Activated CD4-positive, alpha-beta T cell treated with anti-CD3 and anti-CD28 coated beads, Interleukin-2, amount 50 U/mL, for 1 hour (primary cell): ENCODE measurements around the gene ACOT8.
"Not testable (repeated sequence)": the region's sequence is repeated elsewhere in the genome, so short reads cannot be mapped to it uniquely, and the experiment has no call there.

Experiments used
- DNase-seq: peaks from one replicate; pipeline ENCODE4 v3.0.0-alpha.2; 2020

The ACOT8 gene

DNA sequence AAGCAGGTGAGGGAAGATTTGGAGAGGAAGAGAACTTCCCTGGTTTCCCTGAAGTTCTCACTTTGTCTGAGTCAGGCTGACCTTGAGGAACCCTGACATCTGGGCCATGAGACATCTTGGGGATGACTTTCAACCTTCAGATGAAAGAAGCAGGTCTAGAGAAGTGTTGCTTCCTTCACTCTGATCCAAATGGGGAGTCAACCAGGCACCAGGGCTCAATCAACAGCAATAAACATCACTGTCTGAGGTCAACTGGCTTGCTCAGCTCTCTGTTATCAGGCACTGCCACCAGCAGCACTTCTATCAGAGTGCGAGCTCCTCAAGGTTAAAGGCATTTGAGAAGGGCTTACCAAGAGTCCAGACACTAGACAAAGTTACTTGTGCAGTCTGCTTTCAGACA lies 6.3 kb downstream of the ACOT8 start:
- DNase-seq, result no peak

DNA sequence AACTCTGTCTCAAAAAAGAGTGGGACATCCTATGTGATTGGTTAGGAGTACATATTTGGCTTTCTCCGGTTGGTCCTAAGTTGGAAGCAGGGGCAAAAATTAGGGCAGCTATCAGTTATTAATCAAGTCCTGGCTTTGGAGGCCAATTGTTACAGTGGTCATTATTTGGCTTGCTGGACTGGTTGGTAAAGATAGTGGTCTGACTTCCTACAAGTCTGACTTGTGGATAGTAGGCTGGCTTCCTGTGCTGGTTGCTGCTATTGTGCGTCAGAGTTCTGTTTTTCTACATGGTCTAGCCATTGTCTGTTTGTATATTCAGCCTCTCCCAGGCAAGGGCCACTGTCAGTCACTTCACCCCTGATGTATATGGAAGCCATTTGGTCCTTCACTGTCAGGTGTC lies 7.0 kb downstream of the ACOT8 start:
- no peak for DNase-seq

DNA sequence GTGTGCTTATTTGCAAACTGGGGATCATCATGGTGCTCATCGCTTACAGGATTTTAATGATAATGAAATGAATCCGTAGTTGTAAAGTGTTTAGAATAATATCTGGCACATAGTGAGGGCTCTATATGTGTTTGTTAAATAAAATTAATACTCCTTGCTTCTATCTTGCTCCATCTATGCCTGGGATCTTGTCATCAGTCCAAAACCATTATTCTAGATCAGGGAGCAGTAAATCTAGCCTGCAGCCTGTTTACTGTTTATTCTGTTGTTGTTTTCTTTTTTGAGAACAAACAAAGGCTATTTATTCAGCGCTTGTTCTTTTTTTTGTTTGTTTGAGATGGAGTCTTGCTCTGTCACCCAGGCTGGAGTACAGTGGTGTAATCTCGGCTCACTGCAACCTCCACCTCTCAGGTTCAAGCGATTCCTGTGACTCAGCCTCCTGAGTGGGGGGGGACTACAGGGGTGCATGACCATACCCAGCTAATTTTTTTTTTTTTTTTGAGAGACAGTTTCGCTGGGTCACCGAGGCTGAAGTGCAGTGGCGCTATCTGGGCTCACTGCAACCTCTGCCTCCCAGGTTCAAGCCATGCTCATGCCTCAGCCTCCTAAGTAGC lies 8.1 kb downstream of the ACOT8 start:
- DNase-seq, result no peak

DNA sequence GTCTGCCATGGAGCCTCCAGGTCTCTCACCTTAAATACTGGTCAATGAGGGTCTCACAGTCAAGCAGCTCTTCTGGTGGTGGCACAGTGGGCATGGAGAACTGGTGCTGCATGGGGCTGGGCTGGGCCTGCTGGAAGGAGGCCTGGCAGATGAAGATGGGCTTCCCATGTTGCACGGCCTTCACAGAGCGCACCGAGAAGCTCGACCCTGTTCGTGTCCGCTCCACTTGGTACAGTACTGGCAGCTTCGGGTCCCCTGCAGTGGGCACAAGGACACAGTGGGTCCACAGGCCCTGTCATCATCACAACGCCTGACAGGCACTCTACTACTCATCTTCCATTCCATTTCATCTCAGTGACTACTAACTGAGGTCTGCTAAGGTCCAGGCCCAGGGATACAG lies 8.8 kb downstream of the ACOT8 start:
- DNase-seq, result no peak

DNA sequence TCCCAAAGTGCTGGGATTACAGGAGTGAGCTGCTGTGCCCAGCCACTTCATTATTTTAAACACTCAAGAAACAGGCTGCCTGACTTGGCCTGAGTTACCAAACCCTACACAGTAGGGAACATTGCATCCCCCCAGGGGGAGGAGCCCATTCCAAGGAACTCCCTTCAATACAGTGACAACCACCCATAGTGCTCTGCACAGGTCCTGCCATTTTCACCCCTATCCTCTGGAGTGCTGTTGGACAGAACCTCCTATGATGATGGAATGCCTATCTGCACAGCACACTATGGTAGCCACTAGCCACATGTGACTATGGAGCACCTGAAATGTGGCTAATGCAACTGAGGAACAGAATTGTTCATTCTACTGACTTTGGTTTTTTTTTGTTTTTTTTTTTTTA lies 11.7 kb downstream of the ACOT8 start:
- DNase-seq, result no peak

DNA sequence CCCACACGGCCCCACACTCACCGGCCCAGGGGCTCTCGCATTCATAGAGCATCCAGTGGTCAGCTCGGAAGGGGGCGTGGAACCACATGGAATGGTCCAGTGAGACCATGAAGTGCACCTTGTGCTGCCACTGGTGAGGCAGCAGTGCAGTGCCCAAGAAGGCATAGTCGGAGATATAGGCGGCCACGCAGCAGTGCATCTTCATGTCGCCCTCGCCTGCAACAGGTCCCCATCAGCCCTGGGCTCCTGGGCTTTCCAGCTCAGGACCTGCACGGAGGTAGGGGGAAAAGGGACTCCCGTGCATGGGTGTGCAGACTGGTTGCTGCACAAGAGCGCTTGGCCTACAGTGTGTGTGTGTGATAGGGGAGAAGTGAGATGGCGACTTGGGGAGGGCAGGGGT lies 13.7 kb downstream of the ACOT8 start:
- DNase-seq, result no peak

DNA sequence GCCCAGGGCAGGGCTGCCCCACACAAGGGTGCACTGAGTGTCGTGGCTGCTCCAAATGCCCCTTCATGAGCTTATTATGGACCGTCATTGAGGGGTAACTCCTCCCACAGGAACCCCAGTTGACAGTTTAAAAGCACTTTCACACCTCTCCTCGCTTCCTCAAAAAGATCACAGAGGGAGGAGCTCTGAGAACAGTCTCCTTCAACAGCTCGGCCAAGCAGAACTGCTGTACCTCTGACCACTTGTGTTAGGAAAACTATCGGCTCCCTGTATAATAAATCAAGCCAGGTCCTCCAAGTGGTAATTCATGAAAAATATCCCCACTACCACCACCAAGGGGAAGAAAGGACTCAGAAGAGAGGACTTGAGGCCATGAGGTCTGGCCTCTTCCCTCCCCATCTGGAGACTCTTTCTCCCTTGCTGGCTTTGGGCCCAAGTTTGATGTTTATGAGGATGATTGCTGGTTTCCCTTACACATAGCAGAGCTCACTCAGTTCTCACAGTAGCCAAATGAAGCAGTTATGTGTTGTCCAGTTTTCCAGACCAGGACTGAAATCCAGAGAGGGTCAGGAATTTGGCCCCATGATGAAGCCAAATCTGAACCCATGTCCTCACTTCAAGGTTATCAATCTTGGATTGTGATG lies 14.9 kb downstream of the ACOT8 start:
- DNase-seq, result no peak

DNA sequence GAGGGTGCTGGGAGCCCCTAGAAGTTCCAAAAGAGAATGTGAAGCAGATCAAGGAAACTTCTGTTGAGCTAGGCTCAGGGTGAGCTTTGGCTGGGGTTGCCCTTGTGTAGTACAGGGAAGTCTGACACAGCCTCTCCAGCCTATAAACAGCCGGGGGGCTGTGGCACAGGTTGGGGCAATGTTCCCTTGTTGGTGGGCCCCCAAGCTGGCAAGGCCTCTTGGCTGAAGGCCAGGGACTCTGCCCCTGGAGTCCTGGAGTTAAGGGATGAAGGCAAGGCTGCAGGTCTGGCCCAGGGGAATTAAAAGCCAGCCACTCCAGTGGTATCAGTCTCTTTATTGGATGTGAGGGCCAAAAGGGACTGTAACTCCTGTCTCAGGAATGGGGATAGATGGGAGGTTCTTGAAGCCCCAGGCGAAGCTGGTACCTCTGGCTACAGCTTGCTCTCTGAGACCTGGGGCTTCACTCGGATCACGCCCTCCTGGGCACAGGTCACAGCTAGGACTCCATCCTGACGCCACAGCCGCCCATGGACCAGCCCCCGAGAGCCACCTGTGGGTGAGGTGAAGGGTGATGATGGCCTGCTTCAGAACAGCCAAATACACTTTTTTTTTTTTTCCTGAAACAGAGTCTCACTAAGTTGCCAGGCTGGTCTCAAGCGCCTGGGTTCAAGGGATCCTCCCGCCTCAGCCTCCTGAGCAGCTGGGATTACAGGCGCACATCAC lies 15.6 kb downstream of the ACOT8 start:
- DNase-seq, result no peak

DNA sequence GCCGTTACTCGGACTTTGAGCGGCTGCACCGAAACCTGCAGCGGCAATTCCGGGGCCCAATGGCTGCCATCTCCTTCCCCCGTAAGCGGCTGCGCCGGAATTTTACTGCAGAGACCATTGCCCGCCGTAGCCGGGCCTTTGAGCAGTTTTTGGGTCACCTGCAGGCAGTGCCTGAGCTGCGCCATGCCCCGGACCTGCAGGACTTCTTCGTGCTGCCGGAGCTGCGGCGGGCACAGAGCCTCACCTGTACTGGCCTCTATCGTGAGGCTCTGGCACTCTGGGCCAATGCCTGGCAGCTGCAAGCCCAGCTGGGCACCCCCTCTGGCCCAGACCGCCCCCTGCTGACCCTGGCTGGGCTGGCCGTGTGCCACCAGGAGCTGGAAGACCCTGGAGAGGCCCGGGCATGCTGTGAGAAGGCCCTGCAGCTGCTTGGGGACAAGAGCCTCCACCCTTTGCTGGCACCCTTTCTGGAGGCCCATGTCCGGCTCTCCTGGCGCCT lies 16.4 kb downstream of the ACOT8 start:
- no peak for DNase-seq

DNA sequence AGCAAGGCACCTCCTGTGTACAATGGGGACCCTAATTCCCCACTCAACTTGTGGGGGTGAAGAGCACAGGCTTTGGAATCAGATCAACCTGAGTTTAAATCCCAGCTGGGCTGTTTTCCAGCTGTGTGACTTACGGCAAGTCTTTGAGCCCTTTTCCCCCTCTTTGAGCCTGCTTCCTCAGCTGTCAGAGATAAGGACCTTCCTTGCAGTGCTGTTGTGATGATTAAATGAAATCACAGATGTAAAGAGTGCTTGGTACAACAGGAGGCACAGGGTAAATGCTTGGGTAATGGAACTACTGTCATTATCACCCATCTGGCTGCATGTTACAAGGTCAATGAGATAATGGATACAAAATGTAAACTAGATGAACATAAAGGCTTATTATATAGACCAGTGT lies 20.4 kb downstream of the ACOT8 start:
- no peak for DNase-seq

DNA sequence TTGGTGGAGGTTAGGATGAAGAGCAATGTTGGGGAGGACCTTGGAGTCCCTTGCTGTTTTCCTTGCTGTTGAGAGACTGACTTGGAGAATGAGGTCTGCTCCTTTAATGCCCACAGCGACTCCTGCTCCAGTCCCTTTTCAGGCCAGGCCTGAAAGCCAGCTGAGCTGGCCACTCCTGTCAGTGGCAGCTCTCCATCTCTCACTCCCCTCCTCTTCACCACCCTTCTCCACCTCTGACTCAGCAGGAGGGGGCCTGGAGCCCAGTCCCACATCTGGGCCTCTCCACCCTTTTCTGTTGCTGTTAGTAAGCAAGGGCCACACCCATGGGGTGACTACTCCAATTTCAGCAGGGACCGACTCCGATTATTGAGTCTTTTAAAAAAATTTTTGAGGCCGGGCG lies 21.4 kb downstream of the ACOT8 start:
- DNase-seq, result no peak

DNA sequence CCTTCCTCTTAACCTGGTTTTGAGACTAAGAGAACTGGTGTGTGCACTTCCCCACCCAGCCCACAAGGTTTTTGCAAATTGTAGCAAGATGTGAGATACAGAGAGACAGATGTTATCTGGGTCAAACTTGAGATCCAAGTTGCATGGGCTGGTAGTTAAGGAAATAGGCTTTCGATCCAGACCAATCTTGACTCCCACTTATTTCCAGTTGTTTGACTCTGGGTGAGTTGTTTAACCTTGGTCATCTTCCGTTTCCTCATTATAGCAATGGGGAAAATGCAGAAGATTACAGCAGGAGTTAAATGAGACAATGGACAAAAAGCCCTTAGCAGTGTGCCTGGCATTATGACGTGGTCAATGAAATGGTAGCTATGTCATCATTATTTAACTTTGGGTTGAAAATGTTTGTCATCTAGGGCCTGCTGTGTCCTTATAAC lies 21.8 kb downstream of the ACOT8 start:
- DNase-seq, result no peak

DNA sequence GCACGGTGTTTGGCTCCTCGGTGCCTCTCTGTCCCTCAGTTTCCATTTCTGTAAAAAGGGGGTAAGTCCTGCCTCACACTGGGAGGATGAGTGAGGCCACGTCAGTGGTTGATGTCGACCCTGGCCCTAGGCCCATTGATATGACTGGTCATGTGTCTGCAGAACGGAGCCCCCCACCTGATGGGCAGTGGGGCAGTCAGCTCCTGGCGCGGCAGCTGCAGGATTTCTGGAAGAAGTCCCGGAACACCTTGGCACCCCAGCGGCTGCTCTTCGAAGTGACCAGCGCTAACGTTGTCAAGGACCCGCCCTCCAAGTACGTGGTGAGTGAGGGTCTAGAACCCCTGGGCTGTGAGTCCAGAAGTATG lies 22.4 kb downstream of the ACOT8 start:
- no peak for DNase-seq

DNA sequence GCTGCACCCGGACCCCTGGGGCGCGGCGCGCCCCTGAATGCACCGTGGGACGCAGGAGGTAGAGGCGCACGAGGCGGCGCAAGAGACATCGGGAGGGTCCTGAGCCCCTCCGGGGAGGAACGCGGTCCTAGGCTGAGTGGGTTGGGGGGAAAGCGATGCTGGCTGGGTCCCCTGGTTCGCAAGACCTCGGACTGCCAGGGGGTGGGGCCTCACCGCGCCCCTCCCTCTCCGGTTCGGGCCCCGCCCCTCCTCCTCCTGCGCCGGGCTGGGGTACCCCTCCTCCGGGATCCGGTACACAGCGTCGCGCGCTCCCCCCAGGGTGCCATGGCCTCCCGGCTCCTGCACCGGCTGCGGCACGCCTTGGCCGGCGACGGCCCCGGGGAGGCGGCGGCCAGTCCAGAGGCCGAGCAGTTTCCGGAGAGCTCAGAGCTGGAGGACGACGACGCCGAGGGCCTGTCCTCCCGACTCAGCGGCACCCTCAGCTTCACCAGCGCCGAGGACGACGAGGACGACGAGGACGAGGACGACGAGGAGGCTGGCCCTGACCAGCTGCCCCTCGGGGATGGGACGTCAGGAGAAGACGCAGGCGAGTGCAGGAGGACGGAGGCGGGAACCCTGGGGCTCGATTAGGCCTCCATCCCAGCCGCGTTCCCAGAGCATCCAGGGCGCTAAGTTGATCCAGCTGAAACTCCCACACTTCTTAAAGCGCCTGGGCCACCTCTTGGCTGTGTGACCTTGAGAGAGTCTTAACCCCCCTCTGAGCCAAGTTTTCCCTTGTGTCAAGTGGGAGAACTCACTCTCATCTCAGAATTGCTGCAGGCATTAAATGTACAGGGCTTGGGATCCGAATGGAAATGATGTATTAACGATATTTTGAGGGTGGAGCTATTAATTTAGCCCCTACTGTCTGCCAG lies 23.1 kb downstream of the ACOT8 start:
- DNase-seq, result peak; percentile 32

DNA sequence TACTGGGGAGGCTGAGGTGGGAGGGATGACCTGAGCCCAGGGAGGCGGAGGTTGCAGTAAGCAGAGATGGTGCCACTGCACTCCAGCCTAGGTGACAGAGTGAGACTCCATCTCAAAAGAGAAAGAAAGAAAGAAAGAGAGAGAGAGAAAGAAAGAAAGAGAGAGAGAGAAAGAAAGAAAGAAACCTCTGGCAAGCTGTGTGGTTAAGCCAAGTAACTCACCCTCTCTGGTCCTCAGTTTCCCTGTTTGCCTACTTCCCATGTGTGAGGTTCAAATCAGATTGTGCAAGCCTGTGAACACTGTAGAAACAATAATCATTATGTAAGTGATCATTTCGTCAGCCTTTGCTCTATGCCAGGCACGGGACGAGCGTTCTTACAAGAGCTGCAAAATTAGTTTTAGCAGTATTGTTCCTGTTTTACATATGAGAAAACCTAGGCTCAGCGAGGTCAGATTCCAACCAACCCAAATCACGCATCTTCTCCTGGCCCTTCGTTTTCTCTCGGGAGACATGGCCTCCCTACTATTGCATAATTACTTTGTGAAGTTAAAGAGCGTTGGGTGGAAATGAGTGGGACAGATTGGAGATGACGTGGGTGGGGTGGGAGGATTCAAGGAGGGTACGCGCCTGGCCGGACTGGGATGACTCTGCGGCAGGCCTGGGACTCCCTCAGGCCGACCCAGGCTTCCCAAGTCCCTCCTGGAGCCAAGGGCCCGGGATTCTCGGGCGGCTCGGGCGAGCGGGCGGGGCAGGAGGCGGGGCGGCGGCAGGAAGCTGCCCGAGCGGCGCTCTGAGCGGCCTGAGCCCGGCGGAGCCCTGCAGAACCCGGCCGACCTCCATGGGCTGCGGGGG lies 23.9 kb downstream of the ACOT8 start, which contains the start of gene SNX21:
Gene SNX21 (plus strand): TSS at position 770 of the 853 bp plus-strand sequence. CDS start 121 bp downstream, outside the sequence.
- DNase-seq, result no peak

DNA sequence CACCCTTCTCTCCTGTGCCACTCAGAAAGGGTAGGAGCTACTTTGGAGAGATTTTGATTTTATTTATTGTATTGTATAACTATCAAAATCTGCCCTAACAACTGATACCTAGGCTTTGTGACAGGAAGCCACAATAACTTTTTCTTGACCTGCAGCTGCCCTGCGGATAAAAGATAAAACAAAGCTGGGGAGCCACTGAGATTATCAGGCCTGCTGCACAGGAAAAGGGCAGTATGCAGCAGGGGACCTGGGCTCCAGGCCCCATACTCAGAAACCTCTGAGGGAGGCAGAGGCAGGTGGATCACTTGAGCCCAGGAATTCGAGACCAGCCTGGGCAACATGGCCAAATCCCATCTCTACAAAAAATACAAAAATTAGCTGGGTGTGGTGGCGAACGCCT lies 24.6 kb downstream of the ACOT8 start:
- DNase-seq, result no peak

DNA sequence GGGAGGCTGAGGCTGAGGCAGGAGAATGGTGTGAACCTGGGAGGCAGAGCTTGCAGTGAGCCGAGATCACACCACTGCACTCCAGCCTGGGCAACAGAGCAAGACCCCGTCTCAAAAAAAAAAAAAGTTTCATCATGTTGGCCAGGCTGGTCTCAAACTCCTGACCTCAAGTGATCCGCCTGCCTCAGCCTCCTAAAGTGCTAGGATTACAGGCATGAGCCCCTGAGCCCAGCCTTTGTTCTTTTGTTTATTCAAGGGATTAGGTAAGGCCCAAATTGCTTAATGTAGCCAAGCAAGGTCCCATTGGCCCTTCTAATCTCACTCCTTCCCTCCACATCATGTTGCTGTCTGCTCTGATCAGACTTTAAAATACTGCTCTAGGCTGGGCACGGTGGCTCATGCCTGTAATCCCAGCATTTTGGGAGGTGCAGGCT lies 27.5 kb downstream of the ACOT8 start:
- DNase-seq, result not testable (repeated sequence)

DNA sequence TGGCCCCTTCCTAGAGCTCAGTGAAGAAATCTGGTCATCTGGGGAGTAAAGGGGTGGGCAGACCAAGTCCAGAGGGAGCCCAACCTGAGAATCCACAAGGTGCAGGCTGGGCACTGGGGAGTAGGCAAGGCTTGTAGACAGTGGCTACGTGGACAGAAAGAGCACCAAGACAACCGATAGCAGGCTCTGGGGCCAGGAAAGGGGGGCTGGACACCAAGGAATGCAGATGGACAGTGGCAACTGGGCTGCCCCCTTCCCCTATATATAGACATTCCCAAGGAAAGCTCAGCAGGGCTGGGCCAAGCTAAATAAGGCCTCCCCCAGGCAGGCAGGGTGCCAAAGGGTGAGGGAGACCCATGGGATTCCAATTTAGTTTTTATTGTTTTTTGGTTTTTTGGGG lies 28.6 kb downstream of the ACOT8 start:
- no peak for DNase-seq

DNA sequence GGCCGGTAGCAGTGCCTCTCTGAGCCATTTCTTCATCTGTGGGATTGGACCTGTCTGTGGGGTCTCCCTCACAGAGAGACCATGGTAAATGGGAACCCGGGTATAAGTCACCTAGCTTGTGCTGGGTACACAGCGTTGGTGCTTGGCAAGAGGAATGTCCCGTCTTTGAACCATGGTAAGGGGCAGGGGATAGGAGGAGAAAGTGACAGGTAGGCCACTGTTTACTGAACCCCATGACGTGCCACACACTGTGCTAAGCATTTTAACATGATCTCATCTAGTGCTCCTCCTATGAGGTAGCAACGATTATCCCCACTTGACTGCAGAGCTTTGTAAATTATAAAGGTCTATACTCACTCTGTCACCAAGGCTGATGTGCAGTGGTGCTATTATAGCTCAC lies 29.5 kb downstream of the ACOT8 start:
- no peak for DNase-seq

DNA sequence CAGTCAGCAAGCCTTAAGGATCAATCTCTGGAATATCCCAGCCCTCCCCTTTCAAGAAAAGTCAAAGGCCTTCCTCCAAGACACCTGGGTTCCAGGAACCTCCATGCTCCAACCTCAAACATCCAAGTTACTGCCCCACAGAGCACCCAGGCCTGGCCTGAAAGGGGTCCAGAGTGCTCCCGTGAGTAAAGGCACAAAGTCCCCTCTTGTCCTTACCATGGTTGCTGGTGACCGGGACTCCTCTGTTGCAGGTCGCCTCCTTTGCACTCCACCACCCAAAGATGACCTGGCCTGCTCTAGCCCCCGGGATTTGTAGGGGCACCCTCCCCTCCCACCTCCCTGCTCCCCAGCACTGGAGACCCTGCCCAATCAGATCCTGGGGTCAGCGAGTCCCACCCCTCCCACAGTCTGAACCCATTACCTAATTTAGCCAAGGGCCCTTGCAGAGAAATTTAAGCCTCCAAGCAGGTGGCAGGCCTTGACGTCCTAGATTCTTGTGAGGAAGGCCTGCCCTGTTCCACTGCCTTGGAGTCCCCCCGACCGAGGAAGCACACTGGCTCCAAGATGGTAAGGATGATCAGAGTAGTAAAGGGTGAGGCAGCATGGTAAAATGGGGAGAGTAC lies 30.1 kb downstream of the ACOT8 start, which contains the start of gene TNNC2:
Gene TNNC2 (minus strand): TSS at position 283 of the 623 bp plus-strand sequence. CDS start 64 bp downstream, at position 219.
- no peak for DNase-seq

DNA sequence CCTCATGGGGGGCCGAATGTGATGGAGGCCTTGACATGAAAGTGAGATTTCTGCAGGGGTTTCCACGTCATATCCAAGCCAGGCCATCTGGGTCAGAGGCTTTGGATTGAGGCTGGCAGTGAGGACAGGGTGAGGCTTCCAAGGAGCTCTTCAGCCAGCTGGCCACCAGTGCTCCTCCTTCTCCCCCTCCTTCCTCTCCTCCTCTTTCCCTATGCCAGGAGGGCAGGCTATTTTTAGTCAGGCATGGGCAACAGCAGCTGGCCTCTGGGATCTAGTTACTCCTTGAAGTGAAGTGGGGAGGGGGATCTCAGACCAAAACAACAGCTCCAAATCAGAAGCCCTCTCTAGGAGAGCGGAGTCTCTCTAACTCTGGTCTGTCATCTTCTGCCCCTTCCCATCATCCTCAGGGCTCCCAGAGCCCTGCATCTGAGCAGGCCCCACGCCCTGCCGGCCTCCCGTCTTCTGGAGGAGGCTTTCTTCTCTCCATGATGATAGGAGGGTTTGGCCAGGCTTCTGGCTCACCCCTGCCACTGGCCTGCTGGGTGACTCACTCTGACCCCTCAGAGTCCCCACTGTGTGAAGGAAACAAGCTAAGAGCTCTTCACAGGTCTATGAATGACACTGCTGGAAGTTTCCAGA lies 30.7 kb downstream of the ACOT8 start:
- no peak for DNase-seq
